NT2/D1 (cell line): ENCODE data around the gene OR12D2.

Experiments
- YY1 ChIP-seq: IDR thresholded peaks from 2 replicates; pipeline ENCODE4 v1.6.1; 2011; ENCODE audit not compliant: insufficient read length, insufficient read depth
- ZNF274 ChIP-seq: IDR thresholded peaks from 2 replicates; pipeline ENCODE4 v1.6.1; 2011; ENCODE audit warnings: mild to moderate bottlenecking, low read depth, low read length

DNA sequence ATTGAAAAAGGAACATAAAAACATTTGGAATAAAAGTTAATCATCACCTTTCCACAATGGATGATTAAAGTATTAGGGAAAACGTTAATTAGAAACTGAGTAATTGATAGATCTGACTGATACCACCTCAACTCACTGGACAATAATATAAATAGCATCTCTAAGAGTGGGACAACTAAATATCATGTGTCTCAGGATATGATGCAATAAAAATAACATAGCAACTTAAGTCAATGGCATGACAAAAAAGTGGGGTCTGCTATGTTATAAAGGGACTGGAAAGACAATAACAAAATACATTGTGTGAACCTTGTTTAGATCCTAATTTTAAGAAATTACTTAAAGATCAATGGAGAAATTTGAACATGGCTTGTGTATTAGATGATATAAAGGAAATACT, 29.6 kb downstream of the OR12D2 start:
- TF ChIP-seq ZNF274 (no peak), YY1 (no peak)
